Measurements from ENCODE around the gene MAP3K12. TPM values are rescaled to one million over a fixed set of nuclear protein-coding genes. Genes with fewer than 3 reads are reported as not detected.
A peak's percentile ranks its signal among the peaks of the same experiment; 100 is the strongest.

MAP3K12 gene
- total RNA-seq, 1 experiment from 2014 or later, result 3.9 TPM

GRCh38 chr12:53463802-53464560 is 35.3 kb downstream of the MAP3K12 start:
- TF ChIP-seq CTCF (IDR thresholded peaks at IDR 0.05; ENCODE audit: insufficient read depth in 1 of 2, low read depth in 1 of 2, low read length in 1 of 2, severe bottlenecking in 1 of 2, unreplicated experiment in 1 of 2), result no peak
- H3K9me3 Mint-ChIP-seq (ENCODE audit: unreplicated experiment), result no peaks in the 10 kb centered on the region
- Histone ChIP-seq H3K4me1 (no peaks in the 10 kb centered on the region), H3K36me3 (ENCODE audit: control insufficient read depth, insufficient read depth, low read length) (peaks cover 21% of the 10 kb centered on the region), H3K27me3 (replicated peaks; ENCODE audit: control insufficient read depth, insufficient read depth, low read length) (no peaks in the 10 kb centered on the region), H3K9me3 (no peaks in the 10 kb centered on the region), H3K4me3 (ENCODE audit: low read depth, low read length) (no peak overlapping the region)
- no peak for DNase-seq
- POLR2A ChIA-PET, result interaction anchor here (0.6 to 1.0 kb wide), 2 partner anchors 37 to 212 kb away, joined by 3 read pairs; partner anchors contain the start of gene TARBP2
- no peak overlapping the region for H3K4me3 Mint-ChIP-seq (ENCODE audit: unreplicated experiment)
- CTCF ChIA-PET, result interaction anchor here (0.6 kb wide), 1 partner anchor 45 kb away, joined by 3 read pairs; no protein-coding TSS in a partner anchor
- H3K27me3 Mint-ChIP-seq (ENCODE audit: insufficient read depth, unreplicated experiment), result no peaks in the 10 kb centered on the region
- no TSS peak for BruUV-seq (replicated peaks)
- H3K4me1 Mint-ChIP-seq (ENCODE audit: low read depth, unreplicated experiment), result peaks cover 25% of the 10 kb centered on the region
- peaks cover 100% of the 10 kb centered on the region for H3K36me3 Mint-ChIP-seq (ENCODE audit: insufficient read depth, unreplicated experiment)
- peak overlapping the region; percentile 60 for H3K27ac Mint-ChIP-seq (ENCODE audit: unreplicated experiment)
- intact Hi-C loops (cut with micrococcal nuclease; ENCODE audit: unreplicated experiment), result no loop called here

DNA sequence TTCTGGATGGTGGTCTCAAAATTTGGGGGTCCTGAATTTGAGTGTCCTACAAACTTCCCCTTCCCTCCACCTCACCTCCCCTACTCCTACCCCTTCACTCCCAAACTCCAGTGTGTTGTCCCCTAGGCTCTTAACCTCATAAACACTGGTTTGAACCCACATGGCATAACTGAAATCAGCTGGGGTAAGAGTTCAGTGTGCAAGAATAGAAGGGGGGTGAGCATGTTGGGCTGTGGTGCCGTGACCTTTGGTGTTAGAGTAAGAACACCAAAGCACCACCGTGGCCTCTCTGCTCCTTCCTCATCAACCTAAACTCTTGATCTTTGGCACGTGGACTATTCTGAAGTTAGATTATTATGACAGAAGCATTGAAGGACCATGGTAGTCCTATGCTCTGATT is 36.3 kb downstream of the MAP3K12 start:
- H3K4me3 Mint-ChIP-seq (ENCODE audit: unreplicated experiment), result no peak overlapping the region
- peaks cover 100% of the 10 kb centered on the region for H3K36me3 Mint-ChIP-seq (ENCODE audit: insufficient read depth, unreplicated experiment)
- no peaks in the 10 kb centered on the region for H3K27me3 Mint-ChIP-seq (ENCODE audit: insufficient read depth, unreplicated experiment)
- Histone ChIP-seq H3K9me3 (no peaks in the 10 kb centered on the region), H3K4me3 (ENCODE audit: low read depth, low read length) (no peak overlapping the region), H3K27me3 (replicated peaks; ENCODE audit: control insufficient read depth, insufficient read depth, low read length) (no peaks in the 10 kb centered on the region), H3K4me1 (no peaks in the 10 kb centered on the region), H3K36me3 (ENCODE audit: control insufficient read depth, insufficient read depth, low read length) (peaks cover 21% of the 10 kb centered on the region)
- intact Hi-C loops (cut with micrococcal nuclease; ENCODE audit: unreplicated experiment), result no loop called here
- BruUV-seq (replicated peaks), result no TSS peak
- POLR2A ChIA-PET, result no interaction called here
- TF ChIP-seq CTCF (IDR thresholded peaks at IDR 0.05; ENCODE audit: insufficient read depth in 1 of 2, low read depth in 1 of 2, low read length in 1 of 2, severe bottlenecking in 1 of 2, unreplicated experiment in 1 of 2), result no peak
- H3K27ac Mint-ChIP-seq (ENCODE audit: unreplicated experiment), result no peak overlapping the region
- no peak for DNase-seq
- H3K9me3 Mint-ChIP-seq (ENCODE audit: unreplicated experiment), result no peaks in the 10 kb centered on the region
- H3K4me1 Mint-ChIP-seq (ENCODE audit: low read depth, unreplicated experiment), result peaks cover 25% of the 10 kb centered on the region
- CTCF ChIA-PET, result no interaction called here

DNA sequence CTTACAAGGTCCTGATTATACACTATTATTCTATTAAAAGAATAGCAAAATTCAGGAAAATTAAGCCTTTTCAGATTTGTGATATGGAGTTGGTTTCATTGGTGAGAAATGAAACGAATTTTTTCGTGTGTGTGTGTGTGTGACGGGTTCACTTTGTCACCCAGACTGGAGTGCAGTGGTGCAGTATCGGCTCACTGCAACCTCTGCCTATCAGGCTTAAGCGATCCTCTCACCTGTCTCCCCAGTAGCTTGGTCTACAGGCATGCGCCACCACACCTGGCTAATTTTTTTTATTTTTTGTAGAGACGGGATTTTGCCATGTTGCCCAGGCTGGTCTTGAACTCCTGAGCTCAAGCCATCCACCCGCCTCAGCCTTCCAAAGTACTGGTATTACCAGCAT is 37.7 kb downstream of the MAP3K12 start:
- no peaks in the 10 kb centered on the region for H3K27me3 ChIP-seq (replicated peaks; ENCODE audit: control insufficient read depth, insufficient read depth, low read length)
- H3K36me3 Mint-ChIP-seq (ENCODE audit: insufficient read depth, unreplicated experiment), result peaks cover 100% of the 10 kb centered on the region
- H3K4me1 Mint-ChIP-seq (ENCODE audit: low read depth, unreplicated experiment), result peaks cover 20% of the 10 kb centered on the region
- H3K4me3 ChIP-seq (ENCODE audit: low read depth, low read length), result no peak overlapping the region
- intact Hi-C loops (cut with micrococcal nuclease; ENCODE audit: unreplicated experiment), result no loop called here
- H3K27me3 Mint-ChIP-seq (ENCODE audit: insufficient read depth, unreplicated experiment), result no peaks in the 10 kb centered on the region
- no peak overlapping the region for H3K4me3 Mint-ChIP-seq (ENCODE audit: unreplicated experiment)
- DNase-seq, result no peak
- no peak overlapping the region for H3K27ac Mint-ChIP-seq (ENCODE audit: unreplicated experiment)
- no peak for TF ChIP-seq CTCF (IDR thresholded peaks at IDR 0.05; ENCODE audit: insufficient read depth in 1 of 2, low read depth in 1 of 2, low read length in 1 of 2, severe bottlenecking in 1 of 2, unreplicated experiment in 1 of 2)
- no TSS peak for BruUV-seq (replicated peaks)
- no peaks in the 10 kb centered on the region for H3K9me3 Mint-ChIP-seq (ENCODE audit: unreplicated experiment)
- no peaks in the 10 kb centered on the region for H3K9me3 ChIP-seq
- CTCF ChIA-PET, result no interaction called here
- peaks cover 16% of the 10 kb centered on the region for H3K36me3 ChIP-seq (ENCODE audit: control insufficient read depth, insufficient read depth, low read length)
- H3K4me1 ChIP-seq, result no peaks in the 10 kb centered on the region
- POLR2A ChIA-PET, result no interaction called here
